ENCODE measurements around the gene DCP1A. TPM values are rescaled to one million over a fixed set of nuclear protein-coding genes. Genes with fewer than 3 reads are reported as not detected.
A peak's percentile ranks its signal among the peaks of the same experiment; 100 is the strongest.

The DCP1A gene
- total and polyA plus RNA-seq, 9 of the 15 experiments (the other 6 are each of a cell fraction or from before 2014, with no cell fraction given), result 6.6 to 33.7 (median 13.3) TPM

- ATAC-seq (no peak), FAIRE-seq (no peak), DNase-seq (ENCODE audit: extremely low read depth in 1 of 4, low spot score in 3 of 4) (no peak)
- no TSS peak for BruUV-seq (replicated peaks)
- H3K36me3 ChIP-seq (ENCODE audit: control insufficient read depth, insufficient read depth, low read length), result no peaks in the 10 kb centered on the region
- H3K4me3 ChIP-seq, result no peak overlapping the region
- H3K9ac ChIP-seq (ENCODE audit: insufficient read depth in 1 of 2, low read depth in 2 of 2, low read length in 2 of 2), result no peak overlapping the region
- no peaks in the 10 kb centered on the region for H3K9me3 ChIP-seq (replicated peaks; ENCODE audit: control insufficient read depth, insufficient read depth, low read depth, low read length)
- WGBS (ENCODE audit: insufficient coverage, low coverage, missing lambda C conversion rate), result 59% methylated on average over 8 of the region's 10 CpGs
- CTCF ChIA-PET (ENCODE audit: low intra/inter-chr PET ratio), result no interaction called here
- H4K20me1 ChIP-seq (replicated peaks; ENCODE audit: control insufficient read depth, insufficient read depth, low read length), result no peaks in the 10 kb centered on the region
- peaks cover 12 to 17% of the 10 kb centered on the region in 2 experiments for H3K4me1 ChIP-seq (replicated peaks in 1 of 2; ENCODE audit: control insufficient read depth in 2 of 2, insufficient read depth in 2 of 2, low read length in 2 of 2)
- no peak overlapping the region for H3K27ac ChIP-seq (ENCODE audit: extremely low read depth, low read depth, low read length)
- in situ Hi-C loops (cut with MboI), result no loop called here
- POLR2A ChIA-PET, result no interaction called here
- H3K9me1 ChIP-seq (ENCODE audit: control insufficient read depth, insufficient read depth, low read length), result no peaks in the 10 kb centered on the region
- 0 out of 2 replicates have a peak overlapping the region, but pooled peaks have one; percentile 14 for H2AFZ ChIP-seq (ENCODE audit: low read depth, low read length)
- H3K79me2 ChIP-seq (ENCODE audit: control insufficient read depth, insufficient read depth, low read length), result no peaks in the 10 kb centered on the region
- no peaks in the 10 kb centered on the region for H3K27me3 ChIP-seq (ENCODE audit: control insufficient read depth in 2 of 2, insufficient read depth in 2 of 2, low read length in 2 of 2)
- TF ChIP-seq BMI1 (IDR thresholded peaks at IDR 0.05; ENCODE audit: low read length) (no peak), SREBF2 (CRISPR knock-in tag; IDR thresholded peaks at IDR 0.05) (no peak), ZNF280B (CRISPR knock-in tag; IDR thresholded peaks at IDR 0.05) (no peak)
- H3K4me2 ChIP-seq (ENCODE audit: insufficient read depth, low read length), result no peak overlapping the region
- intact Hi-C loops (cut with micrococcal nuclease), result loop anchor here (10.0 kb wide), 1 partner anchor 48 kb away; no protein-coding TSS in a partner anchor
Measured at GRCh38 chr3:53273146-53273670, 74.1 kb downstream of the DCP1A start.

Data from K562 (cell line).